Activated CD8-positive, alpha-beta T cell treated with anti-CD3 and anti-CD28 coated beads, Interleukin-2, amount 10 ng/mL, durations not matched to agents 7 days and 5 days (primary cell): ENCODE measurements around the gene MZT2B. TPM values are rescaled to one million over a fixed set of nuclear protein-coding genes. Genes with fewer than 3 reads are reported as not detected.
"Not testable (repeated sequence)": the region's sequence is repeated elsewhere in the genome, so short reads cannot be mapped to it uniquely, and the experiment has no call there.

Source experiments
- ATAC-seq: fragments of 150-1000 bp; cut with Tn5 transposase; one replicate; pipeline ENCODE4 v1.10.0; 2021; ENCODE audit warnings: moderate library complexity
- CTCF ChIA-PET: fragments of 350-600 bp; sonication (Branson Sonifier 250); formaldehyde crosslinking; loops from one replicate; lab custom pipeline; 2021; ENCODE audit warnings: antibody characterized with exemption; lab: Charles Lee
- POLR2A ChIA-PET: fragments of 350-600 bp; sonication (Branson Sonifier 250); formaldehyde crosslinking; loops from one replicate; lab custom pipeline; 2021; ENCODE audit warnings: antibody characterized with exemption; lab: Charles Lee
- DNase-seq: peaks from one replicate; pipeline ENCODE4 v3.0.0-alpha.2; 2020
- H3K27ac Mint-ChIP-seq: one replicate; pipeline ENCODE4 v1.8.0; 2021; ENCODE audit warnings: mild to moderate bottlenecking, mixed read lengths
- H3K27me3 Mint-ChIP-seq: one replicate; pipeline ENCODE4 v1.8.0; 2021; ENCODE audit warnings: low read depth, mixed read lengths
- H3K36me3 Mint-ChIP-seq: one replicate; pipeline ENCODE4 v1.8.0; 2021; ENCODE audit warnings: low read depth, mixed read lengths
- H3K4me1 Mint-ChIP-seq: one replicate; pipeline ENCODE4 v1.8.0; 2021; ENCODE audit warnings: low read depth, mixed read lengths
- H3K4me3 Mint-ChIP-seq: one replicate; pipeline ENCODE4 v1.8.0; 2021; ENCODE audit warnings: mild to moderate bottlenecking, mixed read lengths
- H3K9me3 Mint-ChIP-seq: one replicate; pipeline ENCODE4 v1.8.0; 2022; ENCODE audit warnings: mixed read lengths; ENCODE audit not compliant: insufficient read depth
- total RNA-seq, 2 experiments: library from RNA; stranded (reverse); gene quantifications; one replicate each; pipeline ENCODE4 v1.2.3, GENCODE V29; 2021

The MZT2B gene
- total RNA-seq, 2 experiments from 2014 or later: 458 to 486 TPM

DNA sequence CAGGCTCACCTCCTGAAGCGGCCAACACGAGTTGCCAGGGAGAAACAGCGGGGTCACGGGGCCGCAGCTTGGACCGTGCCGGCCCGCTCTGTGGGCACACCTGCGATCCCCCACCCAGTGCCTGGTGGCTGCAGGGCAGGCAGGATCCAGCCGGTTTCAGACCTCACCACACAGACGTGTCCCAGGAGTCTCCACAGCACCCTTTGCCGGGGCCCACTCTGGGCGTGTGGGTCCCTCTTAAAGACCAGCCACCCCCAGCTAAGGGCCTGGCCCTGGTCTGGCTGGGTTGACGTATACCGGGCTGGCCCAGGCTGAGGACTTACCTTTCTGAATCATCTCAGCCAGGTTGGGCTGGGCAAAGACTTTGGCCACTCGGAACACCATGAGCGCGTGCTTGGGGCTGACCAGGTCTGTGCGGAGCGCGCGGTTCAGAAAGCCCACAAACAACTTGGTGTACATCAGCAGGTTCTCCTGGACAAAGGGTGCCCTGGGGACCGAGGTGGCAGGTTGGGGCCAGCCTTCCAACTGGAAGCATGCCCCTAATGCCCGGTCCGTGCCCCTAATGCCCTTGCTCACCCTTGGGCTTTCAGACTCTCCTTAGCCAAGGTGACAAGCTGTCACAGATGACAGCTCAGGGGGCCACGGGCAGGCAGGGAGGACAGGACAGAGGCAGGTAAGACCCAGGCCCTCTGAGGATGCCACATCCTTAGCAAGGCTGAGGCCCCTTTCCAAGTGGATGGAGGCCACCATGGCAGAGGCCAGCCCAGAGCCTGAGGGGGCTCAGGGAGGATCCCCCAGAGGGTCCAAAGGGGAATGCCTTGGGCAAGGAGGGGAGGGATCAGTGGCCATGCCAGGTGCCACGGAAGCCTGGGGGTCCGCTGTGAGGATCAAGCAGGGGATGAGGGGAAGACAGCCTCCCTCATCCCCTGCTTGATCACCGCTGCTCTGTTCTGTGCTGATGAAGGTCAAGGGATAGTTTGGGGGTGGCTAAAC lies 27.0 kb upstream of the MZT2B start:
- H3K4me1 Mint-ChIP-seq: peaks cover 17% of the 10 kb centered on the region
- H3K4me3 Mint-ChIP-seq: no peak overlapping the region
- CTCF ChIA-PET: no interaction called here
- DNase-seq (no peak), ATAC-seq (no peak)
- POLR2A ChIA-PET: no interaction called here
- no peaks in the 10 kb centered on the region for H3K27me3 Mint-ChIP-seq
- no peaks in the 10 kb centered on the region for H3K9me3 Mint-ChIP-seq
- no peak overlapping the region for H3K27ac Mint-ChIP-seq
- peaks cover 32% of the 10 kb centered on the region for H3K36me3 Mint-ChIP-seq

DNA sequence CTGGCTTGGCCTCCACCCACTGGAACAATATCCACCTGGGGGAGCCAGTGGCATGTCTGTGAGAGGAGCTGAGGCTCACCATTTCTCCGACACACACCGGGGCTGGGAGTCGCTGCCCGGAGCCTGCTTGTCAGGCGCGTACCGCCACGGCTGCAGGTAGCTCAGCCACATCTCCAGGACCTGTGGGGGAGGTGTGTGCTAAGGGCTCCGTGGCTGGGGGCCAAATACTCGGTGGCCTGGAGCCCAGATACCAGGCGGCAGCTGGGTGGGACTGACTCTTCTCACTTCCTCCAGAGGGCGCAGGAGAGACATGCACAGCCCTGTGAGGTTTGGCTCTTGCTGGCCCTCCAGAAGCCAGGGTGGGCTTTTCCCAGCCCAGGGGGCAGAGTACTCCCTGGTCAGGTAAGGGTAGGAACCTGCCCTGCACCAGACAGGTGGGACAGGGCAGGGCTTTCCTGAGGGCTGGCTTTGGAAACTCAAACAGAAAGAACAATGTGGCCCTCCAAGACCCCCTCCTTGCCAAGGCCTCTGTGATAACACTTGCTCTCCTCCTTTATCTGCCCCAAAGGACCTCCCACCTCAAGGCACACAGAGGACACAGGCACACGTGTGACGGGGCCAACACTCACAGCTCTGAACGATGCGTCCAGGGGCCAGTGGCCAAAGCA lies 26.0 kb upstream of the MZT2B start:
- H3K4me3 Mint-ChIP-seq, CTCF ChIA-PET, POLR2A ChIA-PET, ATAC-seq, H3K27ac Mint-ChIP-seq, H3K9me3 Mint-ChIP-seq, H3K27me3 Mint-ChIP-seq: not testable (repeated sequence)
- H3K36me3 Mint-ChIP-seq: peaks cover 32% of the 10 kb centered on the region
- H3K4me1 Mint-ChIP-seq: peaks cover 20% of the 10 kb centered on the region
- peak; percentile 55 for DNase-seq

DNA sequence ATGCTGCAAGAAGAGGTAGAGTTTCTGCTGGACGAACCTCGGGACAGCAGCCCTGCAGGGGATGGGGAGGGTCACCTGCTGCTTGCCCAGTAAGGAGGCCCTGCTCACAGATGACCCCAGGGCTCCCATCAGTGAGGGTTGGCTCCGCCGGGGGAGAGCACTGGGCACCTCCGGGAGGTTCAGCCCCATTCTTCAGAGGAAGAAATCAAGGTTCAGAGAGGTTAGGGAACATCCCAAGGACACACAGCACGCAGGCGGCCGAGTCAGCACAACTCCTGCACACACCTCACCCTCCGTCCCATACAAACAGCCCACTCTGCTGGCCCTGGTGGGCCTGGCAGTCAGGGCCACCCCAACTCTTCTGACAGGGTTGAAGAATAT lies 25.4 kb upstream of the MZT2B start:
- no peaks in the 10 kb centered on the region for H3K9me3 Mint-ChIP-seq
- ATAC-seq (no peak), DNase-seq (no peak)
- H3K4me3 Mint-ChIP-seq: no peak overlapping the region
- POLR2A ChIA-PET: no interaction called here
- CTCF ChIA-PET: no interaction called here
- peaks cover 20% of the 10 kb centered on the region for H3K4me1 Mint-ChIP-seq
- peak overlapping the region; percentile 39 for H3K27ac Mint-ChIP-seq
- H3K36me3 Mint-ChIP-seq: peaks cover 33% of the 10 kb centered on the region
- no peaks in the 10 kb centered on the region for H3K27me3 Mint-ChIP-seq

DNA sequence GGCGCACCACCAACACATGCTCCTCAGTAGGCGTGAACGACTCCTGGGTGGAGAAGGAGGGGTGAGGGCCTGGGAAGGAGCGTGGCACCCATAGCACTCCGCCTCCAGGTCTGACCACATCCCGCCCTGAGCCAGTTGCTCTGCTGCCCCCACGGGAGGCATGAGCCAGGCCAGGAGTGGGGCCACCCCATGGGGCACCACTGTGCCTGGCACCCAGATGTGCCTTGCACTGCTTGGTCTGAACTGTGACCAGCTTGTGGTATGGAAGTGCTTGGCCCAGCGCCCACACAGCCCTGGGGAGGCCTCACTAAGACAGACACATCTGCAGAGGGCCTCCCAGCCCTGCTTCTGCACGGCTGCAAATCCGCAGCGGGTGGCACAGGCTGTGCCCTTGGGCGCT lies 24.7 kb upstream of the MZT2B start:
- H3K27me3 Mint-ChIP-seq, DNase-seq, CTCF ChIA-PET, H3K4me3 Mint-ChIP-seq, POLR2A ChIA-PET, H3K9me3 Mint-ChIP-seq: not testable (repeated sequence)
- peaks cover 20% of the 10 kb centered on the region for H3K4me1 Mint-ChIP-seq
- ATAC-seq: peak; percentile 27
- peaks cover 33% of the 10 kb centered on the region for H3K36me3 Mint-ChIP-seq
- peak overlapping the region; percentile 79 for H3K27ac Mint-ChIP-seq

DNA sequence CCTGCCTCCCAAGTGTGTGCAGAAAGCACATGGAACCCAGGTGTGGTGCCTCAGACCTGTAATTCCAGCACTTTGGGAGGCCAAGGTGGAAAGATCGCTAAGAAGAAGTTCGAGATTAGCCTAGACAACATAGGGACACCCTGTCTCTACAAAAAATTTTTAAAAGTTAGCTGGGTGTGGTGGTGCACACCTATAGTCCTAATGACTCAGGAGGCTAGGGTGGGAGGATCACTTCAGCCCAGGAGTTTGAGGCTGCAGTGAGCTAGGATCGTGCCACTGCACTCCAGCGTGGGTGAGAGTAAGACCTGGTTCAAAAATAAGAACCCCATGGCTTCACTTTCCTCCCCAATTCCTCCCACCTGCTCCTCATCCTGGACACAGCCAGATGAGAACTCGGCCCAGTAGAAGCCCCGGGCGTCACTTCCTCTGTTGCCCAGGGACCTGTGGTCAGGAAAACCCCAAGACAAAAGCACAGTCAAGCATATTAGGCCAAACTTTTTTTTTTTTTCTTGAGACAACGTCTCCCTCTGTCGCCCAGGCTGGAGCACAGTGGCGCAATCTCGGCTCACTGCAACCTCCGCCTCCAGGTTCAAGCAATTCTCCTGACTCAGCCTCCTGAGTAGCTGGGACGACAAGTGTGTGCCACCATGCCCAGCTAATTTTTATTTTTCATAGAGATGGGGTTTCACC lies 24.1 kb upstream of the MZT2B start:
- peak overlapping the region; percentile 79 for H3K27ac Mint-ChIP-seq
- H3K9me3 Mint-ChIP-seq, ATAC-seq, H3K27me3 Mint-ChIP-seq, POLR2A ChIA-PET, CTCF ChIA-PET, H3K4me3 Mint-ChIP-seq, DNase-seq: not testable (repeated sequence)
- H3K4me1 Mint-ChIP-seq: peaks cover 20% of the 10 kb centered on the region
- peaks cover 32% of the 10 kb centered on the region for H3K36me3 Mint-ChIP-seq

DNA sequence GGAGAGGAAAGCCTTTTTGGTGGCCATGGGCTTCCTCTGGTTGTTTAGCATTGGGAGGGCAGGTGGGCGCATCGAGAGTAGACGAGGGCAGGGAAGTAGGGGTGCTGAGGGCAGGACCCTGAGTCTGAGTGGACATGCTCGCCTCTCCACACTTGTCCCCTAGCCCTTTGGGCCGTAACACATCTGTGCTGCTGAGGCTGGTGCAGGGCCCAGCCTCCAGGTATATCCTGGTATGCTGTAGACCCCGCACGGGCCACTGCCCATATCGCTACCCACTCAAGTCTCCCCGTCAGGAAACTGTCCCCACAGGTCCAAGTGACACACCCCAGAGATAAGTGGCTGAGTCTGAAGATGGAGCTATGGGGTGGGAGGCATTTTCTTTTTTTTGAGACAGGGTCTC lies 23.4 kb upstream of the MZT2B start:
- Mint-ChIP-seq H3K4me1 (peaks cover 20% of the 10 kb centered on the region), H3K27ac (peak overlapping the region; percentile 79), H3K27me3 (no peaks in the 10 kb centered on the region), H3K36me3 (peaks cover 29% of the 10 kb centered on the region), H3K9me3 (no peaks in the 10 kb centered on the region), H3K4me3 (no peak overlapping the region)
- DNase-seq (no peak), ATAC-seq (no peak)
- CTCF ChIA-PET: no interaction called here
- POLR2A ChIA-PET: no interaction called here

DNA sequence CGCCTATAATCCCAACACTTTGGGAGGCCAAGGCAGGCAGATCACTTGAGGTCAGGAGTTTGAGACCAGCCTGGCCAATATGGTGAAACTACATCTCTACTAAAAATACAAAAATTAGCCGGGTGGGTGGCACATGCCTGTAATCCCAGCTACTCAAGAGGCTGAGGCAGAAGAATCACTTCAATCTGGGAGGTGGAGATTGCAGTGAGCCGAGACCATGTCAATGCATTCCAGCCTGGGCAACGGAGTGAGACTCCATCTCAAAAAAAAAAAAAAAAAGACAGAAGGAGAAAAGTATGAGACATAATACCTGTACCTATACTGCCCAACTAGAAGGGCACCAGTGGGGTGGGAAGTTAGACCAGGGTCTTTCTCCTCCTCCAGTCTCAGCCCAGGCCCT lies 22.7 kb upstream of the MZT2B start:
- Mint-ChIP-seq H3K4me1 (peaks cover 20% of the 10 kb centered on the region), H3K36me3 (peaks cover 29% of the 10 kb centered on the region)
- ATAC-seq, CTCF ChIA-PET, H3K4me3 Mint-ChIP-seq, H3K27ac Mint-ChIP-seq, H3K27me3 Mint-ChIP-seq, POLR2A ChIA-PET, DNase-seq, H3K9me3 Mint-ChIP-seq: not testable (repeated sequence)

DNA sequence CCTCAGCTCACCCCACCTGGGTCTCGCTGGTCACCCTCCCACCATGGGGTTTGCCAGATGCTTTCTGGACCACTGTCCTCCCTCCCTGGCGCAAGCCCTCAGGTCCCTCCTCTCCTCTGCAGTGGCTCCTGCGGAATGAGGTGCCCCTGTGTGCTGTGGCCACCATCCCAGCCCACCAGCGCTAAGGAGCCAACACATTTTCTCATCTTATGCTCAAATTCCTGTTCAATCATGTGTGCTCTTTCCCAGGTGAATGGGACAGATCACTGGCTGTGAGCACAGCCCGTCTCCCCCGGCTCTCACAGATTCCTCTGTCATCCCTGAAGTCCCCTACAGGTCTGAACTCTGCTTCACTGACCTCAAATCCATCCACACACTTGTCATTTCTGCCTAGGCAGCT lies 21.9 kb upstream of the MZT2B start:
- H3K27me3 Mint-ChIP-seq: no peaks in the 10 kb centered on the region
- no peak overlapping the region for H3K4me3 Mint-ChIP-seq
- ATAC-seq (no peak), DNase-seq (no peak)
- H3K9me3 Mint-ChIP-seq: no peaks in the 10 kb centered on the region
- POLR2A ChIA-PET: no interaction called here
- no peak overlapping the region for H3K27ac Mint-ChIP-seq
- peaks cover 33% of the 10 kb centered on the region for H3K36me3 Mint-ChIP-seq
- CTCF ChIA-PET: no interaction called here
- peaks cover 20% of the 10 kb centered on the region for H3K4me1 Mint-ChIP-seq

DNA sequence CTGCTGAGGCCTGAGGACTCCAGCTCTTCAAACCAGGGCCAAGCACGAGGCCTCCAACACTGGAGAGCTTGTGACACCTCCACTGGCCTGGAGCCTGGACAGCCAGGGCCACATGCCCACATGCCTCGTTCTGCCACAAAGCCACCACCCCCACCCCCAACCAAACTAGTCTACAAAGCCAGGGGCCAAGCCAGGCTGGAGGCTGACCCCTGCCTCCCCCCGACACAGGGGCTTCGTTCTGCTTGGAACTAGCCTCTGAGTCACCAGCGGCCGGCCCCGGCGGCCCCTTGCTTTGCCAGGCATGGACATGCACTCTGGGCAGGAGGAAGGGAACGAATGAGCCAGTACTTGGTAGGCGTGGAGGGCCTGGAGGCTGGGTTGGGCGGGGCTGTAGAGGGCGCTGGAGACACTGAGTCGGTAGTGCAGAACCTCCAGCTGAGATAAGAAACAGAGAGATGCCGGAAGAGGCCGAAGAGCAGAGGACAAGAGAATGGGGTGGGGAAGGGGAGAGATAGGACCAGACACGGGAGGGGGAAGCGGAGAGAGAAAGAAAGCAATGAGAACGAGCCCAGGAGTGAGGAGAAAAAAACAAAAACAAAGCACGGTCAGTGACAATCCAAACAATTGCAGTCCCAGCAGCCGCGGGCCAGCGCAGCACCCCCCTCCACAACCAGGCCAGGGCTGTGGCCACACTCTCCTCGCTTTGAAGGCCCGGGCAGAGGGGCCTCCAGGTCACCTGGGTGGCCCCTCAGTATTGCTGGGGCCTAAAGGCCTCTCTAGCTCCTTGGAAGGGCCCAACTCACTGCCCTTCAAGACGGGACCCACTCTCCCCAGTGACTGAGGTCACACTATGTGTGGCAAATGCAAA lies 21.0 kb upstream of the MZT2B start:
- DNase-seq, ATAC-seq, POLR2A ChIA-PET, CTCF ChIA-PET, H3K27me3 Mint-ChIP-seq, H3K4me3 Mint-ChIP-seq, H3K27ac Mint-ChIP-seq, H3K9me3 Mint-ChIP-seq: not testable (repeated sequence)
- H3K4me1 Mint-ChIP-seq: peaks cover 20% of the 10 kb centered on the region
- H3K36me3 Mint-ChIP-seq: peaks cover 32% of the 10 kb centered on the region

DNA sequence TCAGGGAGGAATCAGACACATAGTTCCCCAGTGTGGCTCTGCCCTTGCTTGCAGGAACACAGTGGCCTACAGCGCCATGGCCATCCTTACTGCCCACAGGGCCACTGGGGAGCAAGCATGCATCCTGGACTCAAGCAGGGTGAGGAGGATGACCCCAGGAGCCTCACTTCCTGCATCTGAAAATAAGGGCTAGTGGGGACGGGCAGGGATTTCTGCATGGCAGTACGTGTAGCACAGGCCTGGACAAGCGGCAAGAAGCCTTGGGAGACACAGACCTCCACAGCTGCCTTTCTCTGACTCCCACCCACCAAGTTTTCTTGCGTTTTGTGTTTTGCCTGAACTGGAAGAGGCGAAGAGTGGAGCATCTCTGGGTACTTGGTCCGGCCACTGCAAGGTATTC lies 19.6 kb upstream of the MZT2B start:
- H3K4me3 Mint-ChIP-seq, H3K9me3 Mint-ChIP-seq, CTCF ChIA-PET, H3K27ac Mint-ChIP-seq, H3K27me3 Mint-ChIP-seq, DNase-seq, POLR2A ChIA-PET, ATAC-seq: not testable (repeated sequence)
- peaks cover 21% of the 10 kb centered on the region for H3K4me1 Mint-ChIP-seq
- peaks cover 38% of the 10 kb centered on the region for H3K36me3 Mint-ChIP-seq

DNA sequence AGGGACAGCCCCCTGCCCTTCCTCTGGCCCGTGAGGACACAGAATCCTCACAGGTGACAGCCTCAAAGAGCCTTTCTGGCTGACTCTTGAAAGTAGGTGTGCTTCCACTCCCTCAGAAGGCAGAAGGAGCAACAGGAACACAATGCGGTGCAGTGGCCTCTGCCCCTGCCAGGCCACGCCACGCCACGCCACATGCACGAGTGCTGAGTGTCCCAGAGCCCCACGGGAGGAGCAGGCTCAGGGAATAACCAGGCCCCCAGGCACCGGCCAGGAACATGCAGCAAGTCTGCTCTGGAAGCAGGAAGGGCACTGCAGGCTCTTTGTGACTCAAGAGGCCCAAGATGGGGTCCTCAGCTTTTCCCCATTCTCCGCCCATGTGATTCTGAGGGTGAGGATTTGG lies 19.1 kb upstream of the MZT2B start:
- Mint-ChIP-seq H3K27me3 (no peaks in the 10 kb centered on the region), H3K9me3 (no peaks in the 10 kb centered on the region), H3K27ac (no peak overlapping the region), H3K4me1 (peaks cover 20% of the 10 kb centered on the region), H3K4me3 (no peak overlapping the region), H3K36me3 (peaks cover 42% of the 10 kb centered on the region)
- CTCF ChIA-PET: no interaction called here
- ATAC-seq (no peak), DNase-seq (no peak)
- POLR2A ChIA-PET: no interaction called here
